ENCODE measurements around the gene IFNAR1. TPM values are rescaled to one million over a fixed set of nuclear protein-coding genes. Genes with fewer than 3 reads are reported as not detected.

IFNAR1 gene
- total and polyA plus RNA-seq, 9 of the 15 experiments (the other 6 are each of a cell fraction or from before 2014, with no cell fraction given) = 8.6 to 31.8 (median 14.8) TPM

DNA sequence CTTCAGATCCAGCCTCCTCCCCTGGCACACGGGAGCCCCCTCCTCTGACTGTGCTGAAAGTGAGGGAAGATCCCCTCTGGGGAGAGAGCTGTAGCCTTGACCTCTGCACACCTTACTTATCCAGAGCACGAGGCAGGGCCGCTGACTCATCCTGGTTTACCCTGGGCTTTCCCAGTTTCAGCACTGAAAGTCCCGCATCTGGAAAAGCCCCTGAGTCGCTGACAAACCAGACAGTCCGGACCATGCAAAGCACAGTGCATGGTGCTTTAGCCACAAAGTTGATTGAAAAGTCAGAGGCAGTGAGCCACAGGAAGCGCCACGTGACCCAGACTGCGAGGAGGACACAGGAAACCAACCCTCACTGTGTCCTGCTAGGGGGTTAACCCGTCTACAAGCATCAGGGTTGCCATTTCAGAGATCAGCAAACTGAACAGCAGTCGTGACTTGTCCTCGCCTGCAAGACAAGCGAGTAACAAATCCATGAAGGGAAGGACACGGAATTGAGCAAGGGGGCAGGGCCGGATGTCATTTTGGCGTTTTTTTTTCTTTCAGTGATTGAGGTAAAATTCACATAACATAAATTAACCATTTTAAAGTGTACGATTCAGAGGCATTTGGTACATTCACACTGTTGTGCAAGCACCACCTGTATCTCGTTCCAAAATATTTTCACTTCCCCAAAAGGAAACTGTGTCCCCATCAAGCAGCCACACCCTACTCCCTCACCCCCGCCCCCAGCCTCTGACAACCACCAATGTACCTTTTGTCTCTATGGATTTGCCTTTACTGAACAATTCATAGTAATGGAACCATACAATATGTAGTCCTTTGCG lies 58.5 kb downstream of the IFNAR1 start (continued):
- no peak for TF ChIP-seq FOXM1 (IDR thresholded peaks at IDR 0.05; ENCODE audit: low read depth)
- no peak for TF ChIP-seq FOXM1 (CRISPR knock-in tag; IDR thresholded peaks at IDR 0.05; ENCODE audit: low read depth)
- TF ChIP-seq CHD1 (IDR thresholded peaks at IDR 0.05; ENCODE audit: low read length) = no peak
- no peak for TF ChIP-seq FOXJ3 (CRISPR knock-in tag; IDR thresholded peaks at IDR 0.05)
- no peak for TF ChIP-seq SRSF3 (IDR thresholded peaks at IDR 0.05; ENCODE audit: insufficient read depth, low read length)
- no peak for TF ChIP-seq POLR3G (IDR thresholded peaks at IDR 0.05; ENCODE audit: extremely low read depth, insufficient read length, insufficient replicate concordance)
- no peak for TF ChIP-seq HNRNPUL1 (IDR thresholded peaks at IDR 0.05; ENCODE audit: low read length)
- TF ChIP-seq THRAP3 (IDR thresholded peaks at IDR 0.05; ENCODE audit: borderline replicate concordance) = no peak
- no peak for TF ChIP-seq CHD2 (IDR thresholded peaks at IDR 0.05; ENCODE audit: low read depth, low read length)
- TF ChIP-seq PHB2 (IDR thresholded peaks at IDR 0.05; ENCODE audit: low read depth) = no peak
- no peak for TF ChIP-seq HMGN3 (IDR thresholded peaks at IDR 0.05; ENCODE audit: borderline replicate concordance, extremely low read depth, insufficient read length, low read depth, low read length)
- TF ChIP-seq, protein P1, sequence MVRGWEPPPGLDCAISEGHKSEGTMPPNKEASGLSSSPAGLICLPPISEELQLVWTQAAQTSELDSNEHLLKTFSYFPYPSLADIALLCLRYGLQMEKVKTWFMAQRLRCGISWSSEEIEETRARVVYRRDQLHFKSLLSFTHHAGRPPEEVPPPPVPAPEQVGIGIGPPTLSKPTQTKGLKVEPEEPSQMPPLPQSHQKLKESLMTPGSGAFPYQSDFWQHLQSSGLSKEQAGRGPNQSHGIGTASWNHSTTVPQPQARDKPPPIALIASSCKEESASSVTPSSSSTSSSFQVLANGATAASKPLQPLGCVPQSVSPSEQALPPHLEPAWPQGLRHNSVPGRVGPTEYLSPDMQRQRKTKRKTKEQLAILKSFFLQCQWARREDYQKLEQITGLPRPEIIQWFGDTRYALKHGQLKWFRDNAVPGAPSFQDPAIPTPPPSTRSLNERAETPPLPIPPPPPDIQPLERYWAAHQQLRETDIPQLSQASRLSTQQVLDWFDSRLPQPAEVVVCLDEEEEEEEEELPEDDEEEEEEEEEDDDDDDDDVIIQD (CRISPR knock-in tag; IDR thresholded peaks at IDR 0.05) = no peak
- TF ChIP-seq, protein P2, sequence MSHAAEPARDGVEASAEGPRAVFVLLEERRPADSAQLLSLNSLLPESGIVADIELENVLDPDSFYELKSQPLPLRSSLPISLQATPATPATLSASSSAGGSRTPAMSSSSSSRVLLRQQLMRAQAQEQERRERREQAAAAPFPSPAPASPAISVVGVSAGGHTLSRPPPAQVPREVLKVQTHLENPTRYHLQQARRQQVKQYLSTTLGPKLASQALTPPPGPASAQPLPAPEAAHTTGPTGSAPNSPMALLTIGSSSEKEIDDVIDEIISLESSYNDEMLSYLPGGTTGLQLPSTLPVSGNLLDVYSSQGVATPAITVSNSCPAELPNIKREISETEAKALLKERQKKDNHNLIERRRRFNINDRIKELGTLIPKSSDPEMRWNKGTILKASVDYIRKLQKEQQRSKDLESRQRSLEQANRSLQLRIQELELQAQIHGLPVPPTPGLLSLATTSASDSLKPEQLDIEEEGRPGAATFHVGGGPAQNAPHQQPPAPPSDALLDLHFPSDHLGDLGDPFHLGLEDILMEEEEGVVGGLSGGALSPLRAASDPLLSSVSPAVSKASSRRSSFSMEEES (CRISPR knock-in tag; IDR thresholded peaks at IDR 0.05) = peak; percentile 87
- TF ChIP-seq ZNF133 (CRISPR knock-in tag; IDR thresholded peaks at IDR 0.05) = no peak
- TF ChIP-seq ZNF695 (CRISPR knock-in tag; IDR thresholded peaks at IDR 0.05) = no peak
- 0 out of 4 replicates have a peak, but pooled peaks of 1 of the 2 experiments have one; percentile 21 for TF ChIP-seq MAZ (CRISPR knock-in tag; conservative IDR thresholded peaks at IDR 0.05 in 1 of 2, IDR thresholded peaks at IDR 0.05 in 1 of 2)
- TF ChIP-seq HLTF (IDR thresholded peaks at IDR 0.05) = no peak
- TF ChIP-seq TCF7L2 (IDR thresholded peaks at IDR 0.05; ENCODE audit: low read depth, low read length) = no peak
- TF ChIP-seq, protein P3, sequence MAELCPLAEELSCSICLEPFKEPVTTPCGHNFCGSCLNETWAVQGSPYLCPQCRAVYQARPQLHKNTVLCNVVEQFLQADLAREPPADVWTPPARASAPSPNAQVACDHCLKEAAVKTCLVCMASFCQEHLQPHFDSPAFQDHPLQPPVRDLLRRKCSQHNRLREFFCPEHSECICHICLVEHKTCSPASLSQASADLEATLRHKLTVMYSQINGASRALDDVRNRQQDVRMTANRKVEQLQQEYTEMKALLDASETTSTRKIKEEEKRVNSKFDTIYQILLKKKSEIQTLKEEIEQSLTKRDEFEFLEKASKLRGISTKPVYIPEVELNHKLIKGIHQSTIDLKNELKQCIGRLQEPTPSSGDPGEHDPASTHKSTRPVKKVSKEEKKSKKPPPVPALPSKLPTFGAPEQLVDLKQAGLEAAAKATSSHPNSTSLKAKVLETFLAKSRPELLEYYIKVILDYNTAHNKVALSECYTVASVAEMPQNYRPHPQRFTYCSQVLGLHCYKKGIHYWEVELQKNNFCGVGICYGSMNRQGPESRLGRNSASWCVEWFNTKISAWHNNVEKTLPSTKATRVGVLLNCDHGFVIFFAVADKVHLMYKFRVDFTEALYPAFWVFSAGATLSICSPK (IDR thresholded peaks at IDR 0.05; ENCODE audit: borderline replicate concordance) = no peak
- TF ChIP-seq, protein P4, sequence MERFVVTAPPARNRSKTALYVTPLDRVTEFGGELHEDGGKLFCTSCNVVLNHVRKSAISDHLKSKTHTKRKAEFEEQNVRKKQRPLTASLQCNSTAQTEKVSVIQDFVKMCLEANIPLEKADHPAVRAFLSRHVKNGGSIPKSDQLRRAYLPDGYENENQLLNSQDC (CRISPR knock-in tag; IDR thresholded peaks at IDR 0.05) = no peak
- TF ChIP-seq HNRNPLL (IDR thresholded peaks at IDR 0.05; ENCODE audit: low read depth, low read length, poor library complexity, severe bottlenecking) = no peak
